Suppressor macrophage (primary cell): ENCODE data around the gene SSBP2.
"Not testable (repeated sequence)": the region's sequence is repeated elsewhere in the genome, so short reads cannot be mapped to it uniquely, and the experiment has no call there.

Source experiments
- DNase-seq, 4 experiments: peaks; one replicate each; pipeline ENCODE4 v3.0.0-alpha.2; 2020 to 2022

SSBP2 gene

DNA sequence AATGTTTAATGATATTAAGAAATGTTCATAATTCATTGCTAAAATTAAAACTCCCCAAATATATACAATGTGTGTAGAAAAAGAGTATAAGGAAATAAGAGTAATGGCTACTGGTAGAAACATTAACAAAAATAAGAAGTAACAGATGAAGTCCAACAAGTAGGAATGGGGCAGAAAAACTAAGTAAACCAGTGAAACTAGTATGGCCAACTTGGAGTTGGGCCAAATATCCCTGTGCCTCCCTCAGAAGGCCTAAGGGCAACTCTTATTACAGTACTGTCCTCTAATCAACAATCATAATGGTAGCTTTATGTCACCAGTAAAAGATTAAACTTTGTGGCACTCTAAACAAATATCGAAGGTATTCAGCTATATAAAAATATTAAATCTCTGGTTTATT lies 93.5 kb downstream of the SSBP2 start:
- peak in 1 of 4 experiments; percentile 1 for DNase-seq

DNA sequence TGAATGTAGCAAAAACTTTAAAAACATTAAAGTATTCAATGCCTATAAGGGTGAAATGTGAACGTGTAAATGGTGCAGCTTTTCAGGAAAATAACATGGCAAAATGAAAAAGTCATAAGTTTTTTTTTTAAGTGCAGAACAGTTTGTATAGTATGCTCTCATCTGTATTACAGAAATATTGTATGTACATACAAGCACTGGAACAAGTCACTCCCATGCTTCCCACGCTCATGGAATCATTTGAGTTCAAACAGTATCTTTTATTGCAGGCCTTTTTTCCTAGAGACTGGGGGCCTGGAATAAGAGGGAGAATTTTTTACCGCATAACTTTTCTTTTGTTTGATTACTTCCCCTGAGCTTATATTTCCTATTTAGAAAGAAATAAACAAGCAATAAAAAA lies 94.1 kb downstream of the SSBP2 start:
- no peak for DNase-seq

GRCh38 chr5:81650987-81651386 lies 99.9 kb downstream of the SSBP2 start:
- no peak for DNase-seq

DNA sequence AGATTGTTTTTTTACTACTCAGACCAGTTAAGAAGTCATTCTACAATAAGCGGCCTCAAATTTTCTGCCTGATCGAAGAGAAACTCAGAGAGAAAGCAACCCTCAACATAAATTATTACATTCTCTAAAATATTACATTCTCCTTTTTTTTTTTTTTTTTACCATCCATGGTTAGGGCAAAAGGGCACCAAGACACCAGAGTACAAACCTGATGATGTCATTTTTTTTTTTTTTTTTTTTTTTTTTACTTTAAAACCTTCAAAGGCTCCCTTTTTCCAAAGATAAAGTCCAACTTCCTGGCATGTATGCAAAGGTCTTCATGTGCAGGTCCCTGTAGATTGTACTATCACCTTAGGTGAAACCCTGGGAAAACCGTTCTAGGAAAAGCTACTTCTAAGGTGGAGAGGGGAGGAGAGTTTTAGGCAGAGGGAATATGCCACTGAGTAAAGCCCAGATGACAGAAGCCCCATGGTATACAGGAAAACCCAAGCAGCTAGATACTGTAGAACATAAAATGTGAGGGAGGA lies 104.4 kb downstream of the SSBP2 start:
- no peak for DNase-seq

DNA sequence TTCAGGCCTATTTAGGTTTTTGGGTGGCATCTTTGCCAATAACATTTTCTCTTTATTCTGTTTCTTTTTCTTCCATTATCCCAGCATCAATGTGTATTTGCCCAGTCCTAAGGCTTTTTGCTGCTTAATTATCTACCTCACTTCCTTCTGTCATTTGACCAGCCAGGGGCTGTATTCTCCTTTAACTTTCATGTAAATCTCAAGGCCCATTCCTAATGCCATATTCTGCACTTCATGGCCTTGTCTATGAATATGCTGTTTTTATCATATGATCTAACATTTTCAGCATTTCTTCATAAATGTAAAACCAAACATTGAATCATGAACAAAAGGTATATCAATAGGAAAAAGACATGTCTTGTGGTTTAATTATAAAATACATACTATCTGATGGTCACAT lies 108.7 kb downstream of the SSBP2 start:
- DNase-seq, result no peak

DNA sequence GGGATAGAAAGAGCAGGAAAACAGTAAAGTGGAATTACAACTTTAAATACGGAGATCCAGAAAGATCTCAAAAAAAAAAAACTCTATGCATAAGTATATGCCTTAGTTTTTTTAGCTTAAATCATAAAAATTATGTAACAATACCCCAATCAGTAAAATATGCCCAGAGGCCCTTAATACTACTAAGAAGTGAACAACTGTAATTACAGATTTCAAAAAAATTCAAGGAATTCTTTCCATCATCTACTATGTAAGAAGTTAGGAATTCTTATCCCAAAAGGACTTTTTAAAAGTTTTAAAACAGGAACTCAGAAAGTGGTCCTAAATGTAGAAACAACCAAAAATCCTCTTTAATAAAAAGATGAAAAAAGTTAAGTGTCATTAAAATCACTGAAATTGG lies 111.3 kb downstream of the SSBP2 start:
- DNase-seq, result no peak

GRCh38 chr5:81638471-81638870 lies 112.4 kb downstream of the SSBP2 start:
- no peak for DNase-seq

GRCh38 chr5:81633891-81634290 lies 117.0 kb downstream of the SSBP2 start:
- DNase-seq, result no peak

DNA sequence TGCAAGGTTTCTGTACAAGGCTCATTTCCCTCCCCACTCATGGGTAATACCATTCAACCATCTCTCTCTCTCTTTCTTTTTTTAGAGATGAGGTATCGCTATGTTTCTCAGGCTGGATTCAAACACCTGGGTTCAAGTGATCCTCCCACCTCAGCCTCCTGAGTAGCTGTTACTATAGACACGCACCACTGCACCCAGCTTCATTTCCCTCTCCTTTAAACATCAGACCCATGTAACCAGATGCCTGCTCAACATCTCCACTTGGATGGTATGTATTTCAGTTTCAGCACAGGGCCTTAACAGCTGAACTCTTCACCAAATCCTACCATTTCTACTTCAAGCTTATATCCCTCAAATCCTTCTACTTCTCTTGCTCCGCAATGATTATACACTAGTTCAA lies 117.4 kb downstream of the SSBP2 start:
- no peak for DNase-seq

DNA sequence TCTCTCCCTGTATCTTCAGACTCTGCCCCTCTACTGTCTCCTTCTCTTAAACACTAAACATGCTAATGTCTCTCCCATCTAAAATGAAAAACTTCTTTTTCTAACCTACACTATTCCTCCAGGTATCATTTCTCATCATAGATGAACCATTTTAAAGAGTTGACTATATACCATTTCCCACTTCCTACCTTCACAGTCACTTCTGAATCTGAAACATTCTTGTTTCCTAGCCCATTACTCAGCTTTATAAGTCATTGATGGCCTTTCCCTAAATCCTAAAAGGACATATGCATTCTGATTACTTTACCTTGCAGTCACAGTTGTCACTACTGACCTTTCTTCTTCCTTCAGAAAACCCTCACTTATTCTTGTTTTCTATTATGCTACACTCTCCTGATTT lies 118.2 kb downstream of the SSBP2 start:
- no peak for DNase-seq

DNA sequence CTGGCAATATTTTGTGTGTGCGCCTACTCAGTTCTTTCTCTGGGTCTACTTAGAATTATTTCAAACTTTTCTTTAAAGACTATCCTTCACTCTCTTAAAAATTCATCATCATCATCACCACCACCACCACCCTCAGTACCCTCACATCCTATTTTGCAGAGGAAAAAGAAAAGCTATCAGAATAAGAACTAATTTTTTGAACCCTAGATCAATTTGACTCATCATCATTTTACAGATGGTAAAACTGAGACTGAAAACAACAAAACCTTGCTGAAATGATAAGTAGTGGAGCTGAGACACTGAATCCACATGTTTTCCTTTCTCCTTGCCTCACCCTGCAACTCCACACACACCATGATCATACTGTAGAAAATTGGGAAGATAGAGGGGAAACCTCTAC lies 119.3 kb downstream of the SSBP2 start:
- DNase-seq, result no peak

- no peak for DNase-seq
Observed at GRCh38 chr5:81631124-81631523, 119.8 kb downstream of the SSBP2 start.

GRCh38 chr5:81630684-81631083 lies 120.2 kb downstream of the SSBP2 start:
- DNase-seq, result no peak

- no peak for DNase-seq
Observed at GRCh38 chr5:81629986-81630385, 120.9 kb downstream of the SSBP2 start.

GRCh38 chr5:81628061-81628460 lies 122.8 kb downstream of the SSBP2 start:
- not testable (repeated sequence) for DNase-seq

DNA sequence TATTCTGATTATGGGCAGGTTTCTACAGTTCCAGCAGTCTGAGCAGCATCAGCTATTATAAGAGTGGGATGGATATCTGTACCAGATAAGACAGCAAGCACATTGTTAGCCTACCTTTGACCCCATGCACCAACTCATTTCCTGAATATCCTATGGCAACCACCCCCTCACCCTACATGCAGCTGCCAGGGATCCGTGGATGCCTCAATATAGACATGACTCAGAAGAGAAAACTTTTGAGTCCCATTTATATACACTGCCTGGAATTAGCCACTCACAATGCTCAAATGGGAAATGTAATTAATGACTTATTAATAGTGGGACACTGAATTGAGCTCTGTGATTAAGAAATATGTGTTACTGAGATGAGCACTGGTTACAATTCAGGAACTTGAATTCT lies 124.4 kb downstream of the SSBP2 start:
- peak; percentile 8 to 65 (median 46) for DNase-seq

DNA sequence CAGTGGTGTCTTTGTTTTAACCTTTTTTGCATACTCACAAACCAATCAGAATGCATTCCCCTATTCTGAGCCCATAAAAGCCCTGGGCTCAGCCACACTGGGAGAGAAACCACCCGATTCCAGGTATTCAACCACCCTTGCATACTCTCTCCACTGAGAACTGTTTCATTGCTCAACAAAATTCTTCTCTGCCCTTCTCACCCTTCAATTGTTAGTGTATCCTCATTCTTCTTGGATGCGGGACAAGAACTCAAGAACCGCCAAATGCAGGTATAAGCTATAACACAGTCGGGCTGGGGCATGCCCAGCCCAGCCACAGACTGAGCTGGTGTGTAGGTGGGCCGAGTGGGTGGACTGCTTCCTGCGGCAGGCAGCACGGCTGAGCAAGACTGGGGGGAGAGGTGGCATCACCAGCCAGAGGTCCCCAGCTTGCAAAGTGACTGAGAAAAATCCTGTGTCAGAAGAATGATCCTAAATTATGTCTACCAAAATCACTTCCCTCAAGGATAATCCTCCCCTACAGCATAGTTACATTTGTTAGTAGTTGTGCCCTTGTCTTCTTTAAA lies 141.0 kb downstream of the SSBP2 start:
- DNase-seq, result no peak

DNA sequence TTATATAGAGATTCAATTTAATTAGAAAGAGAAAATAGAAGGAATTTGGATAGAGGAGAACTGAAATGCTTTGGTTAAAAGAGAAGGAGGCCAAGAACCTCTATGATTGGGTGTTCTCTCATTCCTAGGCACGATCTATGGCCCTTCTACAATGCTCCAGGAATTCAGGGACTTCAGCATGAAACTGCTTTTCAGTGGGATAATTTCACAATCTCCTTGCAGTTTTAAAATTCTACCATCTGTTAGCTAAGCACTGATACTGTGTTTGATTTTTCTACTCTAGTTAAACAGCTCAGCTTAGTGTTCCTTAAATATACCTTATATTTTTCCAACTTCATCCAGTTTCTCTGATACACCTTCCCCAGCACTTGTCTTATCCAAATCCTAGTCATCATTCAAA lies 141.9 kb downstream of the SSBP2 start:
- no peak for DNase-seq

- DNase-seq, result no peak
Observed at GRCh38 chr5:81607693-81608092, 143.2 kb downstream of the SSBP2 start.

- no peak for DNase-seq
Observed at GRCh38 chr5:81606150-81606549, 144.7 kb downstream of the SSBP2 start.

GRCh38 chr5:81605299-81605698 lies 145.6 kb downstream of the SSBP2 start:
- no peak for DNase-seq

DNA sequence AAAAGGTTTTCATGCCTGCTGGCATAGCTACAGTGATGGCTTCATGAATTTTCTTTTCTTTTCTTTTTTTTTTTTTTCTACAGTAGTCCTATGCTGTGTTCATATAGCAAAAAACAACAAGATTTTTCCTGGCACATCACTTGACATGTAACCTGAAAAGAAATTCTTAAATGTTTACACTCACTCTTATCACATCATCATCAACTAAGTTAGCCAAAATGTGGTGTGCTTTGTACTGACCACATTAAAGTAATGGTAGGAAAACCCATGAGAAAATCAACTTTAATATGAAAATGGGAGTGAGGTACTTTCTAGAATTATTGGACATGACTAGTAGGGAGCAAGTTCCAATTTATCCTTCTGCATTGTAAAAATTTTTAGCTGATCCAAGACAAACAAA lies 146.7 kb downstream of the SSBP2 start:
- no peak for DNase-seq

DNA sequence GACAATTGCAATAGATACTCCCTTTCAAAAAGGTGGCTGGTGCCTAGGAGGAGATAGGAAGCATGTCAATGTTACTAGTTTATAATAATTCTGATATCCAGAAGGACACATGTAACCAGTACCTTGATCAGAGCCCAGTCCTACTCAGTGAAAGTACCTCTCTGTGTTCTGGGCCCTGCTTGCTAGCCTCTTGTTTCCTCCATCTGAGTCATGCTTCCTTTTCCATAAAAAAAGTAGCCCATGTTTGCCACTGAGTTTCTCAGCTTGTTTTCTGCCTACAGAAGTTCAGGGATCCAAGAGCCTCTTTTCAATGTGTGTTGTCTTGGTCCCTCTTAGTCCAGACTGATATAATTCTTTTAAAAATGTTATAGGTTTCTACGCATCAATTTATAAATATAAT lies 149.0 kb downstream of the SSBP2 start:
- DNase-seq, result peak in 1 of 4 experiments; percentile 9

GRCh38 chr5:81592085-81592484 lies 158.8 kb downstream of the SSBP2 start:
- DNase-seq, result not testable (repeated sequence)
